ENCODE measurements around the gene PALMD.

DNA sequence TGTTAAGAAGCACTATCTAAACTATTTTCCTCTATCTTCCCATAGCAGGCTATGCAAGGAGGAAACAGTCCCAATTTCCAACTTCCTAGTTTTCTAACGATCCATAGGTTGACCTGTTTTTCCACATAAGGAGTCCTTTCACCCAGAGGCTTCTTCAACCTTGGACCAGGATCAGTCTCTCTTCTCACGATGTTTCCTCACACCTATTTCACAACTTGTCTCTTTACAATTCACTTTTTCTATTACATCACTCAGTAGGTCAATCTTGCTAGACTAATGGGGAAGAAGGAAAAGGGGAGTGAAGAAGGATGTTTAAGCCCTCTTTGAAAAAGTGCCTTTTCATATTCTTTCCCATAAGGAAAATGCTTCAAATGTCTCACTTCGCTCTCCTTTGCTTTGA, 15.9 kb downstream of the PALMD start:
- TF ChIP-seq POLR2A (IDR thresholded peaks at IDR 0.05; ENCODE audit: low read depth, low read length), result no peak
- TF ChIP-seq POLR2AphosphoS5 (IDR thresholded peaks at IDR 0.05; ENCODE audit: low read depth, low read length), result no peak

Measured in GM12892 (cell line).